Spleen (tissue), 11 donors: Measurements from ENCODE around the gene ZBTB44. TPM values are rescaled to one million over a fixed set of nuclear protein-coding genes. Genes with fewer than 3 reads are reported as not detected.

Experiments
- DNase-seq: peaks from one replicate; pipeline ENCODE4 v3.0.0-alpha.2; 2020
- H3K27ac ChIP-seq, 8 donors: fragments of 200-600 bp; sonication (generic) in 7 of 8; 1 replicate in 4 of 8; 2 replicates in 4 of 8; pipeline versions ENCODE4 v1.5.0 to v1.8.0; 2016 to 2021; ENCODE audit warnings: inconsistent platforms in 4 of 8, mild to moderate bottlenecking in 4 of 8, moderate library complexity in 1 of 8
- H3K27me3 ChIP-seq, 7 donors: fragments of 200-600 bp; sonication (generic) in 6 of 7; replicated peaks in 1 of 7; 1 replicate in 4 of 7; 2 replicates in 3 of 7; pipeline versions ENCODE4 v1.5.0 to v1.8.0; 2016 to 2021; ENCODE audit warnings: inconsistent platforms in 3 of 7, mild to moderate bottlenecking in 1 of 7
- H3K36me3 ChIP-seq, 6 donors: fragments of 200-600 bp; sonication (generic) in 5 of 6; 1 replicate in 4 of 6; 2 replicates in 2 of 6; pipeline versions ENCODE4 v1.5.0 to v1.8.0; 2016 to 2021; ENCODE audit warnings: inconsistent platforms in 2 of 6
- H3K4me1 ChIP-seq, 6 donors: fragments of 200-600 bp; sonication (generic) in 5 of 6; 1 replicate in 3 of 6; 2 replicates in 3 of 6; pipeline versions ENCODE4 v1.5.0 to v1.8.0; 2016 to 2021; ENCODE audit warnings: inconsistent platforms in 3 of 6
- H3K4me3 ChIP-seq, 8 donors: fragments of 200-600 bp; sonication (generic) in 7 of 8; 1 replicate in 4 of 8; 2 replicates in 4 of 8; pipeline versions ENCODE4 v1.5.0 to v1.8.0; 2016 to 2021; ENCODE audit warnings: inconsistent platforms in 4 of 8, mild to moderate bottlenecking in 4 of 8, moderate library complexity in 2 of 8
- H3K9me3 ChIP-seq, 8 donors: fragments of 200-600 bp; sonication (generic) in 7 of 8; 1 replicate in 4 of 8; 2 replicates in 4 of 8; pipeline versions ENCODE4 v1.5.0 to v1.8.0; 2016 to 2021; ENCODE audit warnings: inconsistent platforms in 4 of 8
- CTCF ChIP-seq, 11 experiments: fragments of 200-600 bp in 7 of 11; fragments of 450-650 bp in 4 of 11; sonication (generic) in 4 of 11; IDR thresholded peaks in 8 of 11; conservative IDR thresholded peaks in 3 of 11; 1 replicate in 7 of 11; 2 replicates in 4 of 11; pipeline versions ENCODE4 v1.4.0 to v1.8.0; 2016 to 2021; ENCODE audit warnings: antibody characterized with exemption in 11 of 11, inconsistent platforms in 4 of 11, mild to moderate bottlenecking in 1 of 11
- POLR2A ChIP-seq, 3 donors: fragments of 450-650 bp; IDR thresholded peaks; one replicate each; pipeline ENCODE4 v1.5.1; 2017; ENCODE audit warnings: antibody characterized with exemption in 3 of 3, mild to moderate bottlenecking in 1 of 3
- POLR2AphosphoS5 ChIP-seq, 3 donors: sonication (generic); formaldehyde crosslinking; IDR thresholded peaks; one replicate each; pipeline ENCODE4 v1.5.1; 2017; ENCODE audit warnings: antibody characterized with exemption in 3 of 3
- WGBS, 5 donors: extraction: QIAGEN DNeasy Blood & Tissue Kit in 3 of 5; methylation state at CpG; one replicate each; pipeline versions ENCODE4 v1.1.5 to v1.1.7; 2013 to 2018; 5-methylcytosine and 5-hydroxymethylcytosine counted together
- intact Hi-C: fragments of 100-400 bp; cut with DNase I; formaldehyde crosslinking; loops from one replicate; pipeline ENCODE4 v1.15.0; 2023; ENCODE audit warnings: low total_unique reads
- polyA plus RNA-seq, 3 donors: library from polyadenylated mRNA; stranded (reverse); fragments of 200-250 nt; gene quantifications; one replicate each; pipeline ENCODE4 v1.2.1, GENCODE V29; 2013
- total RNA-seq, 7 donors: library from RNA; depleted of rRNA in 3 of 7; stranded (reverse); fragments of >200 nt in 3 of 7; fragmentation: NEBNext Ultra II Directional in 4 of 7; extraction: Animal tissue kit (Norgen Biotek cat#: 25700) in 4 of 7; gene quantifications; one replicate each; pipeline versions ENCODE4 v1.1.0 to v1.2.1, GENCODE V29; 2016 to 2021
- donor health status: healthy with polysubstance abuse.
- donor health status: DM: no; HTN: no; CAD: no; lungs with moderate emphysema.
- donor health status: DM: no; HTN: no; CAD: no.
- donor health status: Bipolar disorder and iron deficiency.
- donor health status: healthy.
- donor health status: DM: no; HTN: no; CAD: no.
- donor health status: DM: yes; HTN: yes; CAD: no.

ZBTB44 gene
- total and polyA plus RNA-seq, 10 donors = 12.4 to 79.6 (median 53.1) TPM

GRCh38 chr11:130188585-130189347, 126.0 kb downstream of the ZBTB44 start:
- no peak for DNase-seq
- Histone ChIP-seq H3K27ac (no peak overlapping the region), H3K36me3 (peaks cover 0 to 40% (median 0%) of the 10 kb centered on the region in 6 donors), H3K9me3 (no peaks in the 10 kb centered on the region), H3K27me3 (no peaks in the 10 kb centered on the region), H3K4me3 (no peak overlapping the region), H3K4me1 (no peaks in the 10 kb centered on the region)
- no peak for TF ChIP-seq POLR2A (IDR thresholded peaks at IDR 0.05)
- TF ChIP-seq POLR2AphosphoS5 (IDR thresholded peaks at IDR 0.05) = no peak
- no peak for TF ChIP-seq CTCF (IDR thresholded peaks at IDR 0.05 in 8 of 11, conservative IDR thresholded peaks at IDR 0.05 in 3 of 11)
- WGBS, 5 donors = 85 to 90% (median 88%) methylated on average over 18 to 19 of the region's 19 CpGs
- intact Hi-C loops = no loop called here

GRCh38 chr11:130188047-130188446, 126.7 kb downstream of the ZBTB44 start:
- Histone ChIP-seq H3K4me1 (no peaks in the 10 kb centered on the region), H3K9me3 (no peaks in the 10 kb centered on the region), H3K4me3 (no peak overlapping the region), H3K27ac (no peak overlapping the region), H3K36me3 (peaks cover 0 to 36% (median 0%) of the 10 kb centered on the region in 6 donors), H3K27me3 (no peaks in the 10 kb centered on the region)
- 88 to 95% (median 92%) methylated on average over 10 to 14 of the region's 14 CpGs for WGBS, 5 donors
- no peak for TF ChIP-seq POLR2AphosphoS5 (IDR thresholded peaks at IDR 0.05)
- no peak for TF ChIP-seq CTCF (IDR thresholded peaks at IDR 0.05 in 8 of 11, conservative IDR thresholded peaks at IDR 0.05 in 3 of 11)
- TF ChIP-seq POLR2A (IDR thresholded peaks at IDR 0.05) = no peak
- DNase-seq = no peak
- intact Hi-C loops = no loop called here

GRCh38 chr11:130187096-130187495, 127.6 kb downstream of the ZBTB44 start:
- no peak for DNase-seq
- H3K4me1 ChIP-seq = peaks cover 0 to 5% (median 3%) of the 10 kb centered on the region in 6 donors
- TF ChIP-seq POLR2AphosphoS5 (IDR thresholded peaks at IDR 0.05) (no peak), CTCF (IDR thresholded peaks at IDR 0.05 in 8 of 11, conservative IDR thresholded peaks at IDR 0.05 in 3 of 11) (no peak), POLR2A (IDR thresholded peaks at IDR 0.05) (no peak)
- H3K36me3 ChIP-seq = peaks cover 0 to 28% (median 0%) of the 10 kb centered on the region in 6 donors
- WGBS, 5 donors = 89 to 97% (median 93%) methylated on average over 13 of the region's 13 CpGs
- no peaks in the 10 kb centered on the region for H3K9me3 ChIP-seq
- H3K27me3 ChIP-seq = no peaks in the 10 kb centered on the region
- H3K4me3 ChIP-seq = no peak overlapping the region
- intact Hi-C loops = no loop called here
- no peak overlapping the region for H3K27ac ChIP-seq

DNA sequence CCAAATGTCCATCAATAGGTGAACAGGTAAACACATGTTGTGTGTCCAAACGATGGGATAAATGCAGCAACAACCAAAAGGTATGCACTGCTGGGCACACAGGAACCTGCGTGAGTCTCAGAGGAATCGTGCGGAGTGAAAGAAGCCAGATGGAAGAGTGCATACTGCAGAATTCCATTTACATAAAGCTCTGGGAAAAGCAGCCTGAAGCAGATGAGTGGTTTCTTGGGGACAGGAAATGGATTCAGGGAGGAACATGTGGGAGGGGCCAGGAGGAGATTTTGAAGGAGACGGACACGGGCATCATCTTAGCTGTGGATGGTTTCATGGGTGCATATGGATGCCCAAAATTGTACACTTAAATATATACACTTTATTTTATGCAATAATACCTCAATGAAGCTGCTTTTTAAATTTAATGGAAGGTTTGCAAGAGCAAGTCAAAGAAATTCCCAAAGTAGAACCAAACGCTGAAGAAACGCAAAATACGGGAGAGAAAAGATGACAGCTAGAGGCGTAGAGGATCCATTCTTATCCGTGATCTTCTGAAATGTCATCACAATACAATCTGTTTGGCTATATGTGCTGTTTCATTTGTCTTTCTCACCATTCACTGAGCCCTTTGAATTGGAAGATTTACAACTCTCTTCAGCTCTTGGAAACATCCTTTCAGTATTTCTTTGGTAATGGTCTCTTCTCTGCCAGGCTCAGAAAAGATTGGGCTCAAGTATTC, 130.7 kb downstream of the ZBTB44 start:
- Histone ChIP-seq H3K27ac (no peak overlapping the region), H3K4me1 (peaks cover 0 to 34% (median 20%) of the 10 kb centered on the region in 6 donors), H3K4me3 (no peak overlapping the region), H3K9me3 (no peaks in the 10 kb centered on the region), H3K36me3 (peaks cover 0 to 7% (median 0%) of the 10 kb centered on the region in 6 donors), H3K27me3 (no peaks in the 10 kb centered on the region)
- intact Hi-C loops = no loop called here
- TF ChIP-seq POLR2A (IDR thresholded peaks at IDR 0.05) (no peak), POLR2AphosphoS5 (IDR thresholded peaks at IDR 0.05) (no peak), CTCF (IDR thresholded peaks at IDR 0.05 in 8 of 11, conservative IDR thresholded peaks at IDR 0.05 in 3 of 11) (no peak)
- no peak for DNase-seq
- 82 to 89% (median 83%) methylated on average over 11 of the region's 11 CpGs for WGBS, 5 donors
